Fibroblast of peridontal ligament (primary cell): Measurements from ENCODE around the gene B2M.
"Not testable (repeated sequence)": the region's sequence is repeated elsewhere in the genome, so short reads cannot be mapped to it uniquely, and the experiment has no call there.

Experiments
- DNase-seq: peaks from one replicate; pipeline ENCODE4 v3.0.0-alpha.2; 2010; ENCODE audit errors: extremely low read depth

B2M gene

DNA sequence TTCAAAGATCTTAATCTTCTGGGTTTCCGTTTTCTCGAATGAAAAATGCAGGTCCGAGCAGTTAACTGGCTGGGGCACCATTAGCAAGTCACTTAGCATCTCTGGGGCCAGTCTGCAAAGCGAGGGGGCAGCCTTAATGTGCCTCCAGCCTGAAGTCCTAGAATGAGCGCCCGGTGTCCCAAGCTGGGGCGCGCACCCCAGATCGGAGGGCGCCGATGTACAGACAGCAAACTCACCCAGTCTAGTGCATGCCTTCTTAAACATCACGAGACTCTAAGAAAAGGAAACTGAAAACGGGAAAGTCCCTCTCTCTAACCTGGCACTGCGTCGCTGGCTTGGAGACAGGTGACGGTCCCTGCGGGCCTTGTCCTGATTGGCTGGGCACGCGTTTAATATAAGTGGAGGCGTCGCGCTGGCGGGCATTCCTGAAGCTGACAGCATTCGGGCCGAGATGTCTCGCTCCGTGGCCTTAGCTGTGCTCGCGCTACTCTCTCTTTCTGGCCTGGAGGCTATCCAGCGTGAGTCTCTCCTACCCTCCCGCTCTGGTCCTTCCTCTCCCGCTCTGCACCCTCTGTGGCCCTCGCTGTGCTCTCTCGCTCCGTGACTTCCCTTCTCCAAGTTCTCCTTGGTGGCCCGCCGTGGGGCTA, at the start of gene B2M, which contains the start of gene PATL2:
TSS of gene B2M (plus strand) at position 422 of the 647 bp plus-strand sequence. CDS start at position 452, 30 bp downstream.
TSS of gene PATL2 (minus strand) at position 228 of the 647 bp plus-strand sequence. CDS start 34,833 bp downstream, outside the sequence.
- peak; percentile 98 for DNase-seq

DNA sequence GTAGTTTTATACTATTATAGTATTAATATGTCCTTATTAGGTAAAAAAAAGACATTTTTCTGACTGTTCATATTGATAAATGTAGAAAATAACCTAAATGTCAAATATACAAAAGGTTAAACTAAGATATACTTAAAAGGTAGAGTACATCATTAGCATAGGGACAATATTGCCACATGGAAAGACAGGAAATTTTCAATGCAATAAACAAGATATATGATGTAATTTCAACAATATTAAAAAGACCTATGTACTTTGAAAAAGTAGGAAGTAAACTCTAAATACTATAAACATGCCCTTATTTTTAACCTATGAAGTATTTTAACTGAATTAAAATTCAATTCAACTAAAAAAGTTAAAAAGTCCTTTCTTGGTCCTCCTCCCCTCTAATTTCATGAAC, 49.7 kb upstream of the B2M start:
- no peak for DNase-seq

DNA sequence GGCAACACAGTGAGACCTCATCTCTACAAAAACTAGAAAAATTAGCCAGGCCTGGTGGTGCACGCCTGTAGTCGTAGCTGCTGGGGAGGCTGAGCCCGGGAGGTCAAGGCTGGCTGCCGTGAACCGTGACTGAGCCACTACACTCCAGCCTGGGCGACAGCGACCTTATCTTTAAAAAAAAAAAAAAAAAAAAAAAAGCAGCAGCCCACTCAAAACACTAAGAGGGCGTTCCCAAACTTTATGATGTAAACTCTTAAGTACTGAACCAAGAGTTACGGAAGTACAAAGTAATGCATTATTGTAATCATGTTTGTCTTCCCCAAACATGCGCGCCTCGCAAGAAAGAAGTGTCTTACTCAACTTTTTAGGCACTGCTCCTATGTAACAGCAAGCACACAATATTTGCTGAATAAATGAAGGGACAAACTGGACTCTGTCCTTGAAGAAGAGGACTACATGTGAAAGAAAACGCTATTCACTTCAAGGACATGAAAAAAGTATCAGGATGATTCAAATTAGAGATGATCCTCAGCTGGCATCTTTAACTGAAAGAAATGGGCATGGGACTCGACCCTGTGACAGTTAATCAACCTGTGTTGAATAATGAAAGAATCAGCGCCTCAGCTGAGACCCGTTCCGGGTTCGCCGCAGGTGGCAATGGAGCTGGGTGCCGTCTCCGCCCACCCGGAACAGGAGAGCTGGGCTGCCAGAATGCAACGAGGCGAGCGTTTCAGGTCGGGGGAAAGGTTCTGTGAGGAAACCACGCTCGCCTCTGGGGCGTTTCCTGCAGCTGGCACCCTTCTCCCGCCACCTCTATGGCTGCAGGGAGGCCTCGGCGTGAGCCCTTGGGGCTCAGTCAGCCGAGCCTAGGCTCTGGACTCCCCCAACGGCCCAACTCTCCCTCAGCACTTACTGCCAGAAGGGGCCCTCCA, 48.6 kb upstream of the B2M start:
- peak; percentile 57 for DNase-seq

DNA sequence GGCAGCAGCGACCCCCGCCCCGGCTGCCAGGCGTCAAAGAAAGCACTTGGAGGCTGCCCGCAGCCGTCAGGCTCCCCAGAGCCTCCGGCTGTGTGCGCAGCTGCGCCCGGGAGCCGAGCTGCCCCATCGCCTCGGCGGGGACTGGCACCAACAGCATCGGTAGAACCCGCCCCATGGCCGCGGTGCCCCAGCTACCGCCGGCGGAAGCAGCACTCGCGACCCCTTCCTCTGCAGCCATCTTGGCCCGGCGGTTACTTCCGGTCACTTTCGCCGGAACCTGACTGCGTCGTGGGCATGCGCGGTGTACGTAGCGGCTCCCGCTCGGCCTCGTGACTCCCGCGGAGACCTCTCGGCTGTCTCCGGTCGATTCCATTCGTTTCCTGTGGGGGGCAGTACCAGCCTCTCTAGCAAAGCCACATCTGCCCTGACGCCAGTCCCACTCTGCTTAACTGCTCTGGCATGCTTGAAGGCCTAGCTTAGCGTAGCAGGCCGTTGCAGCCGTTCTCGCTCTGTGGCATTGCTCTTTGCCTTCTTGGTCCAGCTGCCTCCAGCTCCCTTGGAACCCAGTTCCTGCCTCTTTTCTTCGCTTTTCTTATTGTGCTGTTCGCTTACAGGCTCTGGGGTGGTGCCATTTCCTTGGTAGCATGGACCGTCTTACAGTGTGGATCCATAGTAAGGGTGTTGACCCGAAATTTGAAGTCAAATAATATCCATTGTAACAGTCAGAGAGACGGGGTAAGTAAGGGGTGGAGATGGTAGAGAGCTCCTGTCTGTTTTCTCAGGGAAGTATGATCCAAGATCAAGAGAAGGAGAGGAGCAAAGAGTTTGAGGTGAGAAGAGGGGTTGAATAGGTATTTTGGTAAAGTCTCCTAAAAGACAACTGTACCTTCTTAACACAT, 47.7 kb upstream of the B2M start, which contains the start of gene SPG11:
TSS of gene SPG11 (minus strand) at position 253 of the 899 bp plus-strand sequence. CDS start at position 238, 15 bp downstream.
- DNase-seq = peak; percentile 98

DNA sequence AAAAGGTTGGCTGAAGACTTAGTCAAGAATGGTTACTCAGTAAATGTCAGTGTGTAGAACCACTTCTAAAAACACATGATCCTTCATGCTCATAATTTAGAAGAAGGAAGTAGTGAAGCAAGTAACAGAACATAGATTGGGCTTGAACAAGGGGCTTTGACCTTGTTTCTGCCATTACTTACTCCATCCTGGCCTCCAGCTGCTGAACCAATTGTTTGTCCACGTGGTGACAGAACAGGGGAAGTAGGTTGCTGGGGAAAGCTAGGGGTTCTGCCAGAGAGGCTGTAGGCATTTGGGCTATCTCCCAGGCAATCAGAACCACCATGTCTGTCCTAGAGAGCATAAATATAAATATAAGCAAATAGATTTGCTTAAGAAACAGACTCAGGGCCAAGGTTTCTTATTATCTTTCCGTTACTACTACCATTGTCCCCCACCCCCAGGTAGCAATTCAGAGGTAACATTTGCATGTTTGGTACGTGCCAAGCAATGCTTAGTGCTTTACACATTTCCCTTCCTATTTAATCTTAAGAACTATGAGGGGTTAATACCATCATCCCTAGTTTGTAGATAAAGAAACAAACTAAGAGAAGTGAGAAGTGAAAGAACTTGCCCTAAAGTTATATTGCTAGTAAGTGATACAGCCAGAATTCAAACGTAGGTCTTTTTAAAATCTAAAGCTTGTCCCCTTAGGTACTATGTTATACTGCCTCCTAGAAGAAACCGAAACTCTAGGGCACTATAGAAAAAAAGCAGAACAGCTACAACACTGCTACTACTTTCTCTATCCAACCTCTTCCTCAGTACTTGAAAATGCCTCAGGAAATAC, 44.9 kb upstream of the B2M start:
- DNase-seq = no peak

DNA sequence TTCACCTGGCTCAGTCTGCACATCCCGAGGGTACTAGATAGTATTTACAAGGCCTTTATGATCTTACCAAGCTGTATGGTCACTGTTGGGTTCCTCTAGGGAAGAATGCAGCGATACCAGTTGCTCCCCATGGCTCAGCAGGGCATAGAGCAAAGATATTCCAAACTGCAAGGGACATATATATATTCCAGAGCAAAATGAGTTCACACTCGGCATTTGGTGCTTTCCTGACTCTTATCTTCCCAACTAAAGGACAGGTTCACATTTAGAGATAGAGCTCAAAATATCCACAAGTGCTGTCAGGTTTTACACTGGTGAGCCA, 44.3 kb upstream of the B2M start:
- no peak for DNase-seq

DNA sequence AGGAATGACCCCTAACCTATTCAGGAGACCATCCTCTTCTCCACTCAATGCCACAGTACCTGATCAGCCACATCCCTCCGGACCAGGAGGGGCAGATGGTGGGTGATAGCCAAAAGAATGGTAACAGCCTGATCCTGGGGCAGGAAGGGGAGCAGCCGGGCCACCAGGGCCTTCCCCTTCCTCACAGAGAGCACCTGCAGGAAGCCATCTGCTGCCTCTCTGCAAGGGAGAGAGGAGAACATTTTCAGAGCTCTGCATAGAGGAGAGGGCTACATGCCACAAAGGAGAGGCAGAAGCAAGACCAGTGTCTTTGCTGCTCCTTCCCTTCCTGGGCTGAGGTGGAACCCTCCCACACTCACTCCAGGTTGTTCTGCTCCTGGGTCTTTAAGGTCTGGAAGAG, 42.4 kb upstream of the B2M start:
- DNase-seq = no peak

DNA sequence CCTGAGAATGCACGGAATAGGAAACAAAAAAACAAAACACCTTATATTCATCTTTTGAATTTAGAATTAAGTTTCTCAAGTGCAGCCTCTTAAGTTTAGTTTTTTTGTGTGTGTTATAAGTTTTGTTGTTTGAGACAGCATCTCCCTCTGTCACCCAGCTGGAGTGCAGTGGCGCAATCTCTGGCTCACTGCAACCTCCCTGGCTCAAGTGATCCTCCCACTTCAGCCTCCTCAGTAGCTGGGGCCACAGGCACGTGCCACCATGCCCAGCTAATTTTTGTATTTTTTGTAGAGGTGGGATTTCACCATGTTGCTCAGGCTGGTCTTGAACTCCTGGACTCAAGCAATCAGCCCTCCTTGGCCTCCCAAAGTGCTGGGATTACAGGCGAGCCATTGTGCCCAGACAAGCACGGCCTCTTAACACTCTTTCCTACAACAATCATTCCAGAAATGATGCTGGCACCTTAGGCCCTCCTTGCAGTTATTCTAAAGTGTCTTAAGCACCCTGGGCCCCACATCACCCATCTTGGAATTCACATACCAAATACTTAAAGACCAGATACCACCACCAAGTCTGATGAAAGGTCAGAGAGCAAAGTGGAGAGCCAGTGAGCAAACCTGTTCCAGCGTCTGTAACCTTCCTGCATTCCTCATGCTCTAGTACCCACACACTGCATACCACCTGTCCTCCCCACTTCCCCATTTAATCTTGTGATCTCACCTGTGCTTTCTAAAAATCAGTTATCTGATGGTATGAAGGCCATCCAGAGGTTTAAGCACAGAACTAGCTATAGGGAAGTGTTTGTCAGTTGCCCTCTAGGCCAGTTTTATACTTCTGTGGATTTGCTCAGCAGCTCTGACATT, 41.0 kb upstream of the B2M start:
- DNase-seq = no peak

DNA sequence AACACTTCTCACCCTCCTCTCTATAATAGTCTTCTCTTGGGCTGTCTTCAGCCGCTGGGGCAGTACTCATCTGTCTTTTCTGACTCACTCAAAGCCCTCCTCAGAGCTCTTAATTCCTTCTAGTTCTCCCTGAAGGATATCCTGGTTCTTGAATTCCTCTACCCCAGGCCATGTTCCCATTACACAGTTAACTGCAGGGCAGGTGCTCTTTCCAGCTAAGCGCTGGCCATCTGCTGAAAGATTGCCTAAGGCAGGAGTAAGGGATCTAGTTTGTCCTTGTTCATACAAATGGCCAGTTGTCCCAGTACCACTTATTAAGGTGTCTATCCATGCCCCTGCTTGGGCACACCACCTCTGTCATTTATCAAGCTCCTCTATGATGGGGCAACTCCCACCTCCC, 37.7 kb upstream of the B2M start:
- no peak for DNase-seq

DNA sequence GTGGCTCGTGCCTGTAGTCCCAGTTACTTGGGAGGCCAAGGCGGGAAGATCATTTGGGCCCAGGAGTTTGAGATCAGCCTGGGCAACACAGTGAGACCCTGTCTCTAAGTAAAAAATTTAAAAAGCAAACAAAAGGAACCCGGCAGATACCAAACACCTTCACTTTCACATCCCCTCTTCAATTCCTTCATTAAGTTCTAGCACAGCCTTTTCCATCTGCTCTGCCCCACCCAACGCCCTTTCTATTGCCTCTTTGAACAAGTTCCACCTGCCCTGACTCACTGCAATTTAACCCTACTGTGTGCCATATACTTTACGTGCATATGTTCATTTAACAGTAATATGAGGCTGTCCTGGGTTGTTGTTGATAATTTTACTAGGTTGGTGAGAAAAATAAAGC, 35.4 kb upstream of the B2M start:
- DNase-seq = no peak

DNA sequence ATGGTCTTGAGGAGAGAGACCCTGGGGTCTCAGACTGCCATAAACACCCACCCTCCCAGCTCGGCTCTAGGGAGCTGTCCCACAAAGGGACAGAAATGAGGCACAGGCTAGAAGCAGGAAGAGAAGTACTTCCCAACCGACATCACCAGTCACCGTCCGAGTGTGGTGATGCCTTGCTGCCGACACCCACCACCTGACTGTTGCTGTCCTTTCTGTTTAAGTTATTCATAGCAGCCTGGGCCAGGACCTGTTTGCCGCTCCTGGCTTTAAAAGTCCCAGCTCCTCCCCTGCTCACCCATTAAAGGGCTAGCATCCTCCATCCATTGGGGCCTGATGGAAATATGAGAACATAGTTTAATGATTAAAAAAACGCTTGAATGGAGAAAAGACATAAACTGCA, 34.6 kb upstream of the B2M start:
- DNase-seq = no peak

DNA sequence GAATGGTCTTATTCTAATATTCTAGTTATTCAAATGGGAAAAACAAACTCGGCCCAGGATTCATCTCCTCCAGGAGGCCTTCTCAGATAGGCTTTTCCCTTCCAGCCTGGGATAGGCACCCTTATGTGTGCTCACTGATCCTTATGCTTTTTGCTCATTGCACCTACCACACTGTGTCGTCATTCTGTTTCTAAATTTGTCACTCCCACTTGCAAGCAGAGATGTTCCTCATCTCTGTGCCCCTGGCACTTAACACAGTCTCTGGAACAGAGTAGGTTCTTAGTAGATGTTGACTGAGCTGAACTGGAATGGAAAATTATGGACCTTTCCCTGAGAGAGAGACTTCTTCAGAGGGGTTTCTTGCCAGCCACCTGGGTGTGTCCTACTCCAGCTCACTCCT, 29.1 kb upstream of the B2M start:
- no peak for DNase-seq

DNA sequence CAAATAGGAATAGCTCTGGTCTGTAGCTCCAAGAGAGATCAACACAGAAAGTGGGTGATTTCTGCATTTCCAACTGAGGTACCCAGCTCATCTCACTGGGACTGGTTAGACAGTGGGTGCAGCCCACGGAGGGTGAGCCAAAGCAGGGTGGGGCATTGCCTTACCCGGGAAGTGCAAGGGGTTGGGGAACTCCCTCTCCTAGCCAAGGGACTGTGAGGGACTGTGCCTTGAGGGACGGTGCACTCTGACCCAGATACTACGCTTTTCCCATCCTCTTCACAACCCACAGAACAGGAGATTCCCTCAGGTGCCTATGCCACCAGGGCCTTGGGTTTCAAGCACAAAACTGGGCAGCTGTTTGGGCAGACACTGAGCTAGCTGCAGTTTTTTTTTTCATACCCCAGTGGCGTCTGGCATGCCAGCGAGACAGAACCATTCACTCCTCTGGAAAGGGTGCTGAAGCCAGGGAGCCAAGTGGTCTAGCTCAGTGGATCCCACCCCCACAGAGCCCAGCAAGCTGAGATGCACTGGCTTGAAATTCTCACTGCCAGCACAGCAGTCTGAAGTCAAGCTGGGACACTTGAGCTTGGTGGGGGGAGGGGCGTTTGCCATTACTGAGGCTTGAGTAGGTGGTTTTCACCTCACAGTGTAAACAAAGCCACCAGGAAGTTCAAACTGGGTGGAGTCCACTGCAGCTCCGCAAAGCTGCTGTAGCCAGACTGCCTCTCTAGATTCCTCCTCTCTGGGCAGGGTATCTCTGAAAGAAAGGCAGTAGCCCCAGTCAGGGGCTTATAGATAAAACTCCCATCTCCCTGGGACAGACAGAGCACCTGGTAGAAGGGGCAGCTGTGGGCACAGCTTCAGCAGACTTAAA, 28.3 kb upstream of the B2M start:
- not testable (repeated sequence) for DNase-seq

DNA sequence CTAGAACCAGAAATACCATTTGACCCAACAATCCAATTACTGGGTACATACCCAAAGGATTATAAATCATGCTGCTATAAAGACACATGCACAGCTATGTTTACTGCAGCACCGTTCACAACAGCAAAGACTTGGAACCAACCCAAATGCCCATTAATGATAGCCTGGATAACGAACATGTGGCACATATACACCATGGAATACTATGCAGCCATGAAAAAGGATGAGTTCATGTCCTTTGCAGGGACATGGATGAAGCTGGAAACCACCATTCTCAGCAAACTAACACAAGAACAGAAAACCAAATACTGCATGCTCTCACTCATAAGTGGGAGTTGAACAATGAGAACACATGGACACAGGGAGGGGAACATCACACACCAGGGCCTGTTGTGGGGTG, 22.0 kb upstream of the B2M start:
- DNase-seq = not testable (repeated sequence)

DNA sequence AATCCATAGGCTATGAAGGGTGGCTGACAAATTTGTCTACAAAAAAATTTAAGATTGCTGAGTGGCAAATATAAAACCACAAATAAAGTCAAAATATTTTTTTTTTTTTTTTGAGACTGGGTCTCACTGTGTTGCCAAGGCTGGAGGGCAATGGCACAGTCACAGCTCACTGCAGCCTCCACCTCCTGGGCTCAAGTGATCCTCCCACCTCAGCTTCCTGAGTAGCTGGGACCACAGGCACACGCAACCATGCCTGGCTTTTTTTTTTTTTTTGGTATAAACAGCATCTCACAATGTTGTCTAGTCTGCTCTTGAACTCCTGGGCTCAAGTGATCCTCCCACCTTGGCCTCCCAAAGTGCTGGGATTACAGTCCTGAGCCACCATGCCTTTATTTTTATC, 21.1 kb upstream of the B2M start:
- not testable (repeated sequence) for DNase-seq

DNA sequence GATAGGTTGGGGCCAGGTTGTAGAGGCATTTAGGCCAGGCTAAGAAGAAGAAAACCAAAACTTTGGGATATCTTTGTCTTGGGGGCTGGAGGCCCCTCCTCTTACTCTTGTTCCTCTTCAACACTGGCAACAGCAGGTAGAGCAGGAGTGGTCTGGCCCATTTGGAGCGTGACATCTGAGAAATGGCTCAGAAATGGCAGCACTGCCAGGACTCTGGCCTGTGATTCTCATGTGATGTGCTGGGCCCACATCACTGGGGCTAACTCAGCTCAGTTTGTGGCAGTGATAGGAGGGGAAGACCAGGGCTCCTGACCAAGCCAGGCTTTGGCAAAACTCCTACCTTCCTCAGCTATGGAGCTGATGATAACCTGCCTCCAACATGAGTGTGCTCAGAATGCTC, 18.7 kb upstream of the B2M start:
- DNase-seq = no peak

DNA sequence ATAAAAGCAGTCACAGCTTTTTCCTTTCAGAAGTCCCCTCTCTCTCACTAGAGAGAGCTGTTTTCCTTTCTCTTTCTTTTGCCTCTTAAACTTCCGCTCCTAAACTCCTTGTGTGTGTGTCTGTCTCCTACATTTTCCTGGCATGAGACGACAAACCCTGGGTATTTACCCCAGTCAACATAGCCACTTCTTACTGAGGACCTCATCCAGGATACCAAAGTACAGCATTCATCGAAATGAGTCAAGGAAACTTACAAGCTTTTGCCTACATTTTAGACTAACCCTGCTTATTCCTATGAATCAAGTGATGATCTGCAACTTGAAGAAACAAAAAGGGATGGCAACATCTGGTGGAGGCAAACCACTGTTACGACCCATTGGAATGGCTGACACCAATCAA, 16.9 kb upstream of the B2M start:
- DNase-seq = no peak

DNA sequence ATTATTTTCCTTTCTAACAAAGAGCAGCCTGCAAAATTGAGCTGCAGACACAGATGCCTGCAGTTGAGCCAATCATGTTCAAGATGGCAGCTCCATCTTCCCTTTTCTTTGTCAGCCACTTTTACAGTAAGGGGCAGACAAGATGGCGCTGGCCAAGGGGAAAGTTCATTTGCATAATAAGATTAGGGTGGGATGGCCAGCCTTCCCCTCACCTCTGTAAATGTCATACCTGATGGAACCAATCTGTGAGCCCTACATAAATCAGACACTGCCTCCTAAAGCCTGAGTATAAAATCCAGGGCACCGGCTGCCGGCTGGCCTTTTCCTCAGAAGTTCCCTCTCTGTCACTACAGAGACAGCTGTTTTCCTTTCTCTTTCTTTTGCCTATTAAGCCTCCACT, 16.0 kb upstream of the B2M start:
- DNase-seq = no peak

DNA sequence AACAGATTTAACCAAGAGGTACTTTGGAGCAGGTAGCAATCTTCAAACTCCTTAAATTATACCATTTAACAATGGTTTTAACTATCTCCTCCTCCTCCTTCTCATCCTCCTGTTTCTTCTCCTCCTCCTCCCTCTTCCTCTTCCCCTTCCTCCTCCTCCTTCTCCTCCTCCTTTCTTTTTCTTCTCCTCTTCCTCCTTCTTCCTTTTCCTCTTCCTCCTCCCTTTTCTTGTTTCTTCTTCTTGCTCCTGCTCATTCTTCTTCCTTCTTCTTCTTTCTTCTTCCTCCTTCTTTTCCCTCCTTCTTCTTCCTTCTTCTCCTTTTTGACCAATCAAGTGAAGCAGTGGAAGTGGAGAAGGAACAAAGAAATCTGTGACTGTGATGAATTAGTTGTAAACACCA, 14.3 kb upstream of the B2M start:
- no peak for DNase-seq
